Measurements from ENCODE around the gene PCDHGB4. TPM values are rescaled to one million over a fixed set of nuclear protein-coding genes. Genes with fewer than 3 reads are reported as not detected.
"Not testable (repeated sequence)": the region's sequence is repeated elsewhere in the genome, so short reads cannot be mapped to it uniquely, and the experiment has no call there.

PCDHGB4 gene
- total RNA-seq, 2 experiments from 2014 or later = 6.9 to 9.3 TPM

DNA sequence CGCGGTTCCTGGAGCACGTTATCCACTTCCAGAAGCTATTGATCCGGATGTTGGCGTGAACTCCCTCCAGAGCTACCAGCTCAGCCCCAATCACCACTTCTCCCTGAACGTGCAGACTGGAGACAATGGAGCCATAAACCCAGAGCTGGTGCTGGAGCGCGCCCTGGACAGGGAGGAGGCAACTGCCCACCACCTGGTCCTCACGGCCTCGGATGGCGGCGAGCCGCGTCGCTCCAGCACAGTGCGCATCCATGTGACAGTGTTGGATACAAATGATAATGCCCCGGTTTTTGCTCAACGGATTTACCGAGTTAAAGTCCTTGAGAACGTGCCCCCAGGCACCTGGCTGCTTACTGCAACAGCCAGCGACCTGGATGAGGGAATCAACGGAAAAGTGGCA lies 15.9 kb downstream of the PCDHGB4 start:
- Histone ChIP-seq H3K4me2 (ENCODE audit: low read length) (no peak overlapping the region), H3K36me3 (ENCODE audit: insufficient read depth, low read length) (no peaks in the 10 kb centered on the region), H4K20me1 (ENCODE audit: insufficient read depth, low read length) (no peaks in the 10 kb centered on the region), H3K4me3 (ENCODE audit: low read depth, low read length, poor library complexity, severe bottlenecking) (no peak overlapping the region), H3K9me2 (ENCODE audit: insufficient read depth, low read length) (no peaks in the 10 kb centered on the region), H3K4me1 (ENCODE audit: insufficient read depth, low read length, poor library complexity, severe bottlenecking) (no peaks in the 10 kb centered on the region), H2AFZ (ENCODE audit: low read length) (no peak overlapping the region), H3K27ac (ENCODE audit: low read depth, low read length, poor library complexity, severe bottlenecking) (no peak overlapping the region), H3K79me2 (ENCODE audit: insufficient read depth, low read depth, low read length) (no peaks in the 10 kb centered on the region), H3K9me3 (ENCODE audit: low read length) (no peaks in the 10 kb centered on the region)
- no peak for DNase-seq (ENCODE audit: low spot score)
- BruUV-seq (replicated peaks) = no TSS peak
- CTCF ChIA-PET (ENCODE audit: unreplicated experiment) = no interaction called here
- intact Hi-C loops (cut with micrococcal nuclease; ENCODE audit: unreplicated experiment) = no loop called here
- POLR2A ChIA-PET = interaction anchor here (0.6 kb wide), 1 partner anchor 73 kb away, joined by 6 read pairs; no protein-coding TSS in a partner anchor
- no peak for TF ChIP-seq EZH2phosphoT487 (IDR thresholded peaks at IDR 0.05; ENCODE audit: borderline replicate concordance, low read depth, low read length)
- TF ChIP-seq, protein P1, sequence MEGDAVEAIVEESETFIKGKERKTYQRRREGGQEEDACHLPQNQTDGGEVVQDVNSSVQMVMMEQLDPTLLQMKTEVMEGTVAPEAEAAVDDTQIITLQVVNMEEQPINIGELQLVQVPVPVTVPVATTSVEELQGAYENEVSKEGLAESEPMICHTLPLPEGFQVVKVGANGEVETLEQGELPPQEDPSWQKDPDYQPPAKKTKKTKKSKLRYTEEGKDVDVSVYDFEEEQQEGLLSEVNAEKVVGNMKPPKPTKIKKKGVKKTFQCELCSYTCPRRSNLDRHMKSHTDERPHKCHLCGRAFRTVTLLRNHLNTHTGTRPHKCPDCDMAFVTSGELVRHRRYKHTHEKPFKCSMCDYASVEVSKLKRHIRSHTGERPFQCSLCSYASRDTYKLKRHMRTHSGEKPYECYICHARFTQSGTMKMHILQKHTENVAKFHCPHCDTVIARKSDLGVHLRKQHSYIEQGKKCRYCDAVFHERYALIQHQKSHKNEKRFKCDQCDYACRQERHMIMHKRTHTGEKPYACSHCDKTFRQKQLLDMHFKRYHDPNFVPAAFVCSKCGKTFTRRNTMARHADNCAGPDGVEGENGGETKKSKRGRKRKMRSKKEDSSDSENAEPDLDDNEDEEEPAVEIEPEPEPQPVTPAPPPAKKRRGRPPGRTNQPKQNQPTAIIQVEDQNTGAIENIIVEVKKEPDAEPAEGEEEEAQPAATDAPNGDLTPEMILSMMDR (conservative IDR thresholded peaks at IDR 0.05; ENCODE audit: low read length) = no peak

GRCh38 chr5:141407790-141408505 lies 20.4 kb downstream of the PCDHGB4 start, which contains the start of gene PCDHGB6:
PCDHGB6 (plus strand) TSS chr5:141408021; CDS start chr5:141408203, 182 bp downstream.
- BruUV-seq (replicated peaks); POLR2A ChIA-PET; DNase-seq (ENCODE audit: low spot score): not testable (repeated sequence)

GRCh38 chr5:141409598-141410306 lies 22.3 kb downstream of the PCDHGB4 start:
- Histone ChIP-seq H3K9me2 (ENCODE audit: insufficient read depth, low read length) (no peaks in the 10 kb centered on the region), H3K4me2 (ENCODE audit: low read length) (no peak overlapping the region), H3K4me1 (ENCODE audit: insufficient read depth, low read length, poor library complexity, severe bottlenecking) (no peaks in the 10 kb centered on the region), H3K9me3 (ENCODE audit: low read length) (no peaks in the 10 kb centered on the region), H3K36me3 (ENCODE audit: insufficient read depth, low read length) (no peaks in the 10 kb centered on the region), H3K4me3 (ENCODE audit: low read depth, low read length, poor library complexity, severe bottlenecking) (no peak overlapping the region), H3K27ac (ENCODE audit: low read depth, low read length, poor library complexity, severe bottlenecking) (no peak overlapping the region), H3K79me2 (ENCODE audit: insufficient read depth, low read depth, low read length) (no peaks in the 10 kb centered on the region), H4K20me1 (ENCODE audit: insufficient read depth, low read length) (no peaks in the 10 kb centered on the region), H2AFZ (ENCODE audit: low read length) (no peak overlapping the region)
- no TSS peak for BruUV-seq (replicated peaks)
- no peak for DNase-seq (ENCODE audit: low spot score)
- intact Hi-C loops (cut with micrococcal nuclease; ENCODE audit: unreplicated experiment) = loop anchor here (5.0 kb wide), 1 partner anchor 52 kb away; the partner anchor contains the start of genes PCDHGA4 and PCDHGB2
- CTCF ChIA-PET (ENCODE audit: unreplicated experiment) = interaction anchor here (0.7 kb wide), 1 partner anchor 11 kb away, joined by 3 read pairs; the partner anchor contains the start of gene PCDHGA11
- POLR2A ChIA-PET = interaction anchor here (0.6 to 0.7 kb wide), 2 partner anchors 18 to 1847 kb away, joined by 3 to 4 read pairs; no protein-coding TSS in a partner anchor
- TF ChIP-seq, protein P1 (conservative IDR thresholded peaks at IDR 0.05; ENCODE audit: low read length) = no peak
- no peak for TF ChIP-seq EZH2phosphoT487 (IDR thresholded peaks at IDR 0.05; ENCODE audit: borderline replicate concordance, low read depth, low read length)

More at GRCh38 chr5:141407790-141408505, 20.4 kb downstream of the PCDHGB4 start, which contains the start of gene PCDHGB6:
- H3K9me3 ChIP-seq (ENCODE audit: low read length); H3K27ac ChIP-seq (ENCODE audit: low read depth, low read length, poor library complexity, severe bottlenecking); H3K4me1 ChIP-seq (ENCODE audit: insufficient read depth, low read length, poor library complexity, severe bottlenecking); H2AFZ ChIP-seq (ENCODE audit: low read length); H4K20me1 ChIP-seq (ENCODE audit: insufficient read depth, low read length); H3K4me3 ChIP-seq (ENCODE audit: low read depth, low read length, poor library complexity, severe bottlenecking); H3K36me3 ChIP-seq (ENCODE audit: insufficient read depth, low read length); H3K9me2 ChIP-seq (ENCODE audit: insufficient read depth, low read length); H3K79me2 ChIP-seq (ENCODE audit: insufficient read depth, low read depth, low read length); intact Hi-C loops (cut with micrococcal nuclease; ENCODE audit: unreplicated experiment); CTCF ChIA-PET (ENCODE audit: unreplicated experiment); H3K4me2 ChIP-seq (ENCODE audit: low read length): not testable (repeated sequence)
